K562 (cell line): Measurements from ENCODE around the gene WFDC12. TPM values are rescaled to one million over a fixed set of nuclear protein-coding genes. Genes with fewer than 3 reads are reported as not detected.
A peak's percentile ranks its signal among the peaks of the same experiment; 100 is the strongest.

Experiments used
- ATAC-seq: fragments of 200-7000 bp; cut with Tn5 transposase; 3 replicates; pipeline ENCODE4 v1.9.1; 2020; ENCODE audit warnings: moderate library complexity
- BruUV-seq: library from RNA; stranded (reverse); fragments of 400-500 nt; replicated peaks from 2 replicates; lab custom pipeline; 2021; lab: Mats Ljungman, UMichigan
- CTCF ChIA-PET: fragments of 300-600 bp; formaldehyde crosslinking; extraction: SDS; loops from one replicate; lab custom pipeline; 2021; ENCODE audit warnings: low intra/inter-chr PET ratio; lab: Yijun Ruan, JAX
- POLR2A ChIA-PET: fragments of 300-600, 350-650 bp; sonication (Branson Sonifier 250); formaldehyde crosslinking; extraction: SDS; loops from one replicate; lab custom pipeline; 2021; ENCODE audit warnings: antibody characterized with exemption, inconsistent platforms; lab: Yijun Ruan, JAX
- DNase-seq, 4 experiments: peaks; one replicate each; pipeline versions ENCODE4 v3.0.0 to v3.0.0-alpha.2; 2011 to 2018; ENCODE audit warnings: low spot score in 3 of 4, mixed read lengths in 3 of 4; ENCODE audit errors: extremely low read depth in 1 of 4
- FAIRE-seq: peaks from 2 replicates; lab custom pipeline; 2011; peaks lifted over from hg19 to GRCh38; lab: Jason Lieb, UNC
- H2AFZ ChIP-seq: 2 replicates; pipeline ENCODE4 v1.6.0; 2011; ENCODE audit warnings: low read depth, low read length, control low read depth, inconsistent platforms
- H3K27ac ChIP-seq: fragments of 200-600 bp; 3 replicates; pipeline ENCODE4 v1.8.0; 2011; ENCODE audit warnings: low read depth, mild to moderate bottlenecking, control low read depth, inconsistent platforms, low read length, moderate library complexity, mixed read lengths; ENCODE audit errors: extremely low read depth
- H3K27me3 ChIP-seq, 2 experiments: fragments of 300-600 bp in 1 of 2; 2 replicates in 1 of 2; 3 replicates in 1 of 2; pipeline versions ENCODE4 v1.6.0 to v1.8.0; 2011; ENCODE audit warnings: inconsistent platforms in 2 of 2, low read length in 2 of 2, mild to moderate bottlenecking in 1 of 2, mixed read lengths in 1 of 2, moderate library complexity in 1 of 2; ENCODE audit not compliant: control insufficient read depth in 2 of 2, insufficient read depth in 2 of 2
- H3K36me3 ChIP-seq: fragments of 300-600 bp; 3 replicates; pipeline ENCODE4 v1.8.0; 2011; ENCODE audit warnings: mild to moderate bottlenecking, low read length, inconsistent platforms; ENCODE audit not compliant: control insufficient read depth, insufficient read depth
- H3K4me1 ChIP-seq, 2 experiments: fragments of 200-600 bp in 1 of 2; replicated peaks in 1 of 2; 2 replicates in 1 of 2; 3 replicates in 1 of 2; pipeline versions ENCODE4 v1.5.1 to v1.8.0; 2011; ENCODE audit warnings: inconsistent platforms in 2 of 2, low read length in 2 of 2, mild to moderate bottlenecking in 1 of 2, mixed read lengths in 1 of 2, moderate library complexity in 1 of 2; ENCODE audit not compliant: control insufficient read depth in 2 of 2, insufficient read depth in 2 of 2
- H3K4me2 ChIP-seq: 2 replicates; pipeline ENCODE4 v1.6.1; 2011; ENCODE audit warnings: low read length, control low read depth, inconsistent platforms, mixed read lengths; ENCODE audit not compliant: insufficient read depth
- H3K4me3 ChIP-seq: fragments of 200-600 bp; sonication (generic), shearing (Covaris generic); 2 replicates; pipeline ENCODE4 v1.5.1; 2016; ENCODE audit warnings: control low read depth, inconsistent platforms
- H3K79me2 ChIP-seq: fragments of 200-600 bp; 3 replicates; pipeline ENCODE4 v1.8.0; 2011; ENCODE audit warnings: low read length, inconsistent platforms; ENCODE audit not compliant: control insufficient read depth, insufficient read depth
- H3K9ac ChIP-seq, 2 experiments: 2 replicates each; pipeline versions ENCODE4 v1.6.0 to v1.6.1; 2011; ENCODE audit warnings: low read depth in 2 of 2, low read length in 2 of 2, control low read depth in 1 of 2, inconsistent platforms in 1 of 2, mild to moderate bottlenecking in 1 of 2, mixed read lengths in 1 of 2; ENCODE audit not compliant: insufficient read depth in 1 of 2
- H3K9me1 ChIP-seq: one replicate; pipeline ENCODE4 v1.6.0; 2011; ENCODE audit warnings: inconsistent platforms, mild to moderate bottlenecking, low read length, moderate library complexity; ENCODE audit not compliant: control insufficient read depth, insufficient read depth
- H3K9me3 ChIP-seq: replicated peaks from 2 replicates; pipeline ENCODE4 v1.5.1; 2011; ENCODE audit warnings: low read depth, low read length, inconsistent platforms; ENCODE audit not compliant: control insufficient read depth, insufficient read depth
- H4K20me1 ChIP-seq: replicated peaks from 2 replicates; pipeline ENCODE4 v1.6.1; 2011; ENCODE audit warnings: low read length, inconsistent platforms, mixed read lengths; ENCODE audit not compliant: control insufficient read depth, insufficient read depth
- THRAP3 ChIP-seq: fragments of 450-650 bp; IDR thresholded peaks from 2 replicates; pipeline ENCODE4 v1.6.1; 2016; ENCODE audit warnings: mild to moderate bottlenecking, inconsistent platforms, borderline replicate concordance
- ZNF398 ChIP-seq: fragments of 250-450 bp; sonication (Bioruptor Pico); IDR thresholded peaks from 2 replicates; pipeline ENCODE4 v1.8.0; 2021; ENCODE audit warnings: moderate library complexity, mild to moderate bottlenecking, inconsistent platforms
- WGBS: fragments of 100-300 bp; shearing (Covaris generic); methylation state at CpG from one replicate; pipeline ENCODE4 v1.1.6; 2016; ENCODE audit warnings: low coverage, mixed read lengths; ENCODE audit not compliant: insufficient coverage; ENCODE audit errors: missing lambda C conversion rate; 5-methylcytosine and 5-hydroxymethylcytosine counted together
- in situ Hi-C: fragments of 300-500 bp; cut with MboI; formaldehyde crosslinking; loops from 4 replicates; pipeline ENCODE4 v1.15.0; 2018; ENCODE audit warnings: inconsistent platforms, mixed read lengths
- intact Hi-C: fragments of 100-400 bp; cut with micrococcal nuclease; formaldehyde crosslinking; loops from 2 replicates; pipeline ENCODE4 v1.14.2; 2022
- polyA plus RNA-seq, 8 experiments: library from polyadenylated mRNA; depleted of rRNA in 4 of 8; stranded (reverse) in 5 of 8; unstranded in 3 of 8; fragments of >200 nt; fragmentation: Nextera tagmentation in 2 of 8; fragmentation: Illumina TruSeq in 1 of 8; extraction: Ambion mirVana in 2 of 8; extraction: Trizol in 1 of 8; gene quantifications; 2 replicates each; pipeline versions ENCODE4 v1.2.1 to v1.2.3, GENCODE V29; 2011 to 2014; ENCODE audit warnings: inconsistent platforms in 1 of 8, missing spikeins in 1 of 8
- total RNA-seq, 7 experiments: library from RNA; depleted of rRNA in 6 of 7; stranded (reverse); fragments of >200 nt in 6 of 7; fragmentation: Illumina TruSeq in 2 of 7; extraction: Trizol in 2 of 7; gene quantifications; 2 replicates each; pipeline versions ENCODE4 v1.2.1 to v1.2.3, GENCODE V29; 2011 to 2021; ENCODE audit warnings: low replicate concordance in 1 of 7
- TF ChIP-seq, protein P1 (sequence below), 3 experiments: IDR thresholded peaks in 2 of 3; conservative IDR thresholded peaks in 1 of 3; 2 replicates each; pipeline ENCODE4 v1.5.1; 2011 to 2012; ENCODE audit warnings: low read length in 3 of 3, mild to moderate bottlenecking in 3 of 3, control low read depth in 2 of 3, improper control_type of control experiment in 1 of 3, inconsistent platforms in 1 of 3, low read depth in 1 of 3, mixed read lengths in 1 of 3, moderate library complexity in 1 of 3; ENCODE audit not compliant: insufficient read depth in 2 of 3

WFDC12 gene
- total and polyA plus RNA-seq, 9 of the 15 experiments (the other 6 are each of a cell fraction or from before 2014, with no cell fraction given) = not detected

DNA sequence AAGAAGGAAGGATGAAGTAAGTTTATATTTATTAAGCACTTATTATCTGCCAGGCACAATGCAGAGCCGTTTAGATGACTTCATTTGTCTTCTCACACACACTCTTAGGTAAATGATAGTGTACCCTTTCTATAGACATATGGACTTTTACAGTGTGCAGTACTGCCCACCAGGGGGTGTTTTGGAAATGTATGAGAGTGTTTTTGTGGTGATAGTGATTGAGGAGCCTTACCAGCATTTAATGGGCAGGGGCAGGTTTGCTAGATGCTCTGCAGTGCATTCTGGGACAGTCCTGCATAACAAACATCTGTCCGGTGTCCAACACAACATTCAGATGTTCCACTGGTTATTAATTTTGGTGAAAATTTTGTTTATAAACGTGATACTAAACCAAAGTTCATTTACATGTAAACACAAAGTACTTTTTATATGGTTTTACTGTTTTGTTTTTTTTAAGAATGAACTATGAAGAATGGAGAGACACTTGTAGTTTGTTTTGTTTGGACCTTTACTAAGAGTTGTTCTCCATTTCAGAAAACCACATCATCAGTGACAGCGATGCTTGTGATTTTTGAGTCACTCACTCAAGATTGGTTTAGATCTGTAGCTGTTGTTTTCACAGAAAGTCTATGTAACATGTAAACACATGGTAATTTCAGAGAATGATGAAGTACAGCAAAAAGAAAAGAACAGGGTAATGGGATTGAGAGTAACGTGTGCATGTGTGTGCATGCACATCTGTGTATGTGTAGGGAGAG is 43.2 kb downstream of the WFDC12 start:
- ChIA-PET CTCF (no interaction called here), POLR2A (interaction anchor here (0.6 kb wide), 1 partner anchor 14 kb away, joined by 3 read pairs; no protein-coding TSS in a partner anchor)
- WGBS = 81% methylated on average over 5 of the region's 5 CpGs
- H3K79me2 ChIP-seq = no peaks in the 10 kb centered on the region
- no TSS peak for BruUV-seq
- peaks cover 32% of the 10 kb centered on the region; the same call in 2 of the 3 replicates for H3K36me3 ChIP-seq
- DNase-seq = peak in 3 of 4 experiments; percentile 13 to 62 (median 57)
- TF ChIP-seq THRAP3 (no peak), ZNF398 (no peak)
- TF ChIP-seq, protein P1, sequence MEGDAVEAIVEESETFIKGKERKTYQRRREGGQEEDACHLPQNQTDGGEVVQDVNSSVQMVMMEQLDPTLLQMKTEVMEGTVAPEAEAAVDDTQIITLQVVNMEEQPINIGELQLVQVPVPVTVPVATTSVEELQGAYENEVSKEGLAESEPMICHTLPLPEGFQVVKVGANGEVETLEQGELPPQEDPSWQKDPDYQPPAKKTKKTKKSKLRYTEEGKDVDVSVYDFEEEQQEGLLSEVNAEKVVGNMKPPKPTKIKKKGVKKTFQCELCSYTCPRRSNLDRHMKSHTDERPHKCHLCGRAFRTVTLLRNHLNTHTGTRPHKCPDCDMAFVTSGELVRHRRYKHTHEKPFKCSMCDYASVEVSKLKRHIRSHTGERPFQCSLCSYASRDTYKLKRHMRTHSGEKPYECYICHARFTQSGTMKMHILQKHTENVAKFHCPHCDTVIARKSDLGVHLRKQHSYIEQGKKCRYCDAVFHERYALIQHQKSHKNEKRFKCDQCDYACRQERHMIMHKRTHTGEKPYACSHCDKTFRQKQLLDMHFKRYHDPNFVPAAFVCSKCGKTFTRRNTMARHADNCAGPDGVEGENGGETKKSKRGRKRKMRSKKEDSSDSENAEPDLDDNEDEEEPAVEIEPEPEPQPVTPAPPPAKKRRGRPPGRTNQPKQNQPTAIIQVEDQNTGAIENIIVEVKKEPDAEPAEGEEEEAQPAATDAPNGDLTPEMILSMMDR (IDR thresholded peaks at IDR 0.05 in 2 of 3, conservative IDR thresholded peaks at IDR 0.05 in 1 of 3; ENCODE audit: insufficient read depth in 2 of 3, low read depth in 1 of 3, low read length in 3 of 3) = peak; percentile 32 to 46 (median 46); a peak in 3 of 6 replicates
- no peaks in the 10 kb centered on the region for H3K27me3 ChIP-seq
- no peaks in the 10 kb centered on the region for H4K20me1 ChIP-seq
- no peak for FAIRE-seq
- no peak overlapping the region for H3K27ac ChIP-seq
- in situ Hi-C loops = no loop called here
- H3K4me1 ChIP-seq = no peaks in the 10 kb centered on the region
- intact Hi-C loops = no loop called here
- H3K4me3 ChIP-seq = no peak overlapping the region
- H3K9ac ChIP-seq = no peak overlapping the region
- no peaks in the 10 kb centered on the region for H3K9me3 ChIP-seq
- ATAC-seq = peak; percentile 85
- H3K4me2 ChIP-seq = no peak overlapping the region
- no peaks in the 10 kb centered on the region for H3K9me1 ChIP-seq
- no peak overlapping the region for H2AFZ ChIP-seq
